NCI-H2227 (cell line): ENCODE measurements around the gene ITSN1.

Experiments used
- DNase-seq: peaks from one replicate; lab custom pipeline; 2025; ENCODE audit not compliant: unreplicated experiment; lab: John Stamatoyannopoulos, UW

The ITSN1 gene

GRCh38 chr21:33808715-33809367 lies 166.5 kb downstream of the ITSN1 start:
- no peak for DNase-seq

GRCh38 chr21:33810766-33811165 lies 168.5 kb downstream of the ITSN1 start:
- no peak for DNase-seq

DNA sequence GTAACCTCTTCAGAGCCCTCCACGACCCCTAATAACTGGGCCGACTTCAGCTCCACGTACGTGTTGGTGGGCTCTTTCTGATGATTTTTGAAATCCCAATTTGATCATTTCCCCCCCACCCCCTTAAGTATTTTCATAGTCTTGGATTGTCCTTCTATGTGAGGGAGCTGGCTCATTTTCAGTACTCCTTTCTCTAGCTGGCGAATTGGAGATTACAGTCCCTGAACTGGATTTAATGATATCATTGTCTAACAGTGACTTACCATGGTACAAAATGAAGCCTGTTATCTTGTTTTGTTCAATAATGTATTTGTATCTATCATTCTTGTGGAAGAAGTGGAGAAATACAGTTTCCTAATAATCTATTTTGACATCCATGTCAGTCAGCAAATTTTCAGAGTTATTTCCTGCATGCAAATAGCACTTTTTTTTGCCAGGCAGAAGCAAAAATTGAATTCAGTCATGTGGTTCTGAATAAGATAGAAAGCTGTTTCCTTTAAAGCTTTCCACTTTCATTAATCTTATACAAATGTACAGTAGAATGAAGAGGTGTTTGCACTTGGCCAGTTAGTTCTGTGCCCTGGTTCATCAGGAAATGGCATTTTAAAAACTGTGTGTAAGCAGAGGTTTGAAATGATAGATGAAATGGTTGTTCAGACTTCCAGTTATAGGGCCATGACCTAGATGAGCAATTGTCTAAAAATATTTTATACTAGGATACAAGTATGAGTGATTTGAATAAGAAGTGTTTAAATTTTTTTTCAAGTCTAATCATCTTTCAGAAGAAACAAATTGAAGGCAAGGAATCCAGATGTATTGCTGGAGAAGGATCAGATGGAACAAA lies 169.1 kb downstream of the ITSN1 start:
- DNase-seq, result no peak

DNA sequence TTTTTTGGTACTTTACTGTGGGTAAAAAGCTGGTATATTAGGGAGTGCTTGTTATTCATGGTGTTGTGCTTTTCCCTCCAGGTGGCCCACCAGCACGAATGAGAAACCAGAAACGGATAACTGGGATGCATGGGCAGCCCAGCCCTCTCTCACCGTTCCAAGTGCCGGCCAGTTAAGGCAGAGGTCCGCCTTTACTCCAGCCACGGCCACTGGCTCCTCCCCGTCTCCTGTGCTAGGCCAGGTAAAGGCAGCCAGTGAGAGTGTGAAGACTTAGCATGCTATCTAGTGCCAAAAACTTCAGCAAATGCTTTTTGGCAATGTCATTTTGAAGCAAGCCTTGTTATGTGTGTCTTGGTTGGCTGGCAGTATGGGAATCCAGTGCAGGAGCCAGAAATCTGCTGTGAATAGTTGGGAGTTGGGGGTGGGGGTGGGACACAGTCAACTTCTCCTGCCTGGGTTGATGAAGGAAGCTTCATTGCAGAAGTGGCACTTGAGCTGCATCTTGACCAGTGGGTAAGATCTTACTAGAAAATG lies 171.6 kb downstream of the ITSN1 start:
- no peak for DNase-seq

DNA sequence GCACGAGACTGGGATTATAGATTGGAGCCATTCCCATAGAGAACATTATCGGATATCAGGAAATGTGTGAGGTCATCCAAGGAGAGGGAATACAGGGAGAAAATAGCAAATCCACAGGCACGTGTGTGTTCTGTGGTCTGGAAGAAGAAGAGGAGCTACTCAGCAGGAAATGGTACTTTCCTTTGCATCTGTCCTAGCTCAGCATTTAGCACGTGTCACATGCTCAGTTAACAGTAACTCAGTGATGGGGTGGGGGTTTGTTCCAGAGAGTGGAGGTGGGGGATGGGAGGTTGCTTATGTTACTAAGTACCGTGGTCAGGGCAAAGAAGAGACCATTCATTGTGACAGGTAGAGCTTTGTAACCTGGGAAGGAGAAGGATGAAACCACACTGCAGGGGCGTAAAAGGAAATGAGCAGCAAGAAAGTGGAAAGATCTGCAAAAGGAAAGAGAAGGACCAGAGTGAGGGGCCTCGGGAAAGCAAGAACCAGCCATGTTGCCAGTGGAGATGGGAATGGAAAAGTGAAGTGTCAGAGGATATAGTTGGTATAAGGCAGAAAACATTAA lies 172.9 kb downstream of the ITSN1 start:
- DNase-seq, result no peak

DNA sequence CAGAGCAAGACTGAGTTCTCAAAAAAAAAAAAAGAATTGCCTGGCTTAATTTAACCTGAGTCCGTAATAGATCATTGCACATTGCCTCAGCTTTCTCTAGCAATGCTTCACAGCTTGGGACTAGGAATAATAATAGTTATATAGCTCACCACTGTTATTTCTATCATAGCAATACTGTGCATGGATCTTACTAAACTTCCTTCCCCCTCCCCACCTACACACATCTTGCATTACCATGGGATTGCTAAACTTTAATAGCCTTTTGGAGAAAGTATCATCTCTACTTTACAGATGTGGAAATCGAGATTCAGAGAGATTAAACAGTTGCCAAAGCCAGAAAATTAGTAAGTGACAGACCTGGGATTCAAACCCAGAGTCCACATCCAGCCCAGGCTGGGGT lies 173.9 kb downstream of the ITSN1 start:
- no peak for DNase-seq

- DNase-seq, result no peak
Measured at GRCh38 chr21:33817138-33817537, 174.8 kb downstream of the ITSN1 start.

- no peak for DNase-seq
Measured at GRCh38 chr21:33817663-33818451, 175.6 kb downstream of the ITSN1 start.

DNA sequence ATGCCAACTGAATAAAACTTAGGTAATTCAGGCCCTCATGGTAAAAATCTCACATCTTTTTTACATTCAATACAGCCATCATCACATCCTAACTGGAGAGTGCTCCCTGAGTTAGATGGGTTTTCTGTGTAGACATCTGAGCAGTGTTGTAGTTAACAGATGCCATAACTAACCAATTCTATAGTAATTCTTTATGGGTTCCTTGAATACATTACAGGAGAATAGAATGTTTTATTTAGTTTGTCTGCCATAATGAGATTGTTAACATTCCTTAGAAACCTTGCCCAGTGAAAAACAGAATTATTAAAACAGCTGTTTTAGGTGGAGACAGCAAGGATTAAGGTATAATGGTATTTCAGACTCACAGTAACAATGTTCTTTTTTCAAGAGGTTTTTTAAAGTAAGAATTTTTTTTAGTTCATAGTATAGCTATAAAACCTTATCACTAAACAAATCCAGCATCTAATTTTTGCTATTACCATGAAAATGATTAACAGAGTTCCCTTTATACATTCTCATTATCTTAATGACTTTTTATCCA lies 178.0 kb downstream of the ITSN1 start:
- no peak for DNase-seq

GRCh38 chr21:33820798-33821197 lies 178.5 kb downstream of the ITSN1 start:
- DNase-seq, result no peak

DNA sequence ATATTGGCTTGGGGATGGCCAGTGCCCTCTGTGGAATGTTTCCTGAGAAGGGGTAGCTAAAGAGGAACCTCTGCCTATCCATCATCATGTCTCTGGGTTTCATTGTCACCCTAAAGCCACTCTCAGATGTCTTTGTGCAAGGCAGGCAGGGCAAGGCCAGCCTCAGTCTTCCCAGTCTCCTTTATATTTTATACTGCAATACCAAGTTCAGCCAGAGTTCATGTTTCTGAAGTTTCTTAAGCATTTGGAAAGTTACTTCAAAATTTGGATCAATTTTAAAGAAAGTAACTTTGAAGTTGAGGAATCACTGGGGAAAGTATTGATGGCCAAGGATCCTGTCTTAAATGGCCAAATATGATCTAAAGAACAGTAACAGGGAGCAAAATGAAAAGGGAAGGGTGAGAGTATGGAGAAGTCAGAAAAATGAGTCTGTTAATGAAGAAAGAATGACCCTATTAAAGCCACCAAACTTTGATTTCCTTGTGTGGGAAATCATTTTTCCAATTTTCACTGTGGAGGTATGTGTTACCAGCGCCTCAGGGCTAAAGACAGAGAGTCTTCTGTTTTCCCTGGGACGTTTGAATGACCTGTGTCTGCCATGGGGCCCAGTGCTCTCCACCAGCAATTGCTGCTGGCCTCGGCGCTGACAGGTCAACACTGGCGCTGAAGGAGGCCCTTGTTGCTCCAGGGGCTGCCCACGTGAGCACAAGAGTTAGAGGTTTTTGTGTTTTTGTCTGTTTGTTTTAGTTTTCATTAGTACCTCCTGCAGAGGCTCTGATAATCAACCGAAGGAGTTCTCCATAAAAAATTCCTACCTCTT lies 179.4 kb downstream of the ITSN1 start:
- DNase-seq, result no peak

DNA sequence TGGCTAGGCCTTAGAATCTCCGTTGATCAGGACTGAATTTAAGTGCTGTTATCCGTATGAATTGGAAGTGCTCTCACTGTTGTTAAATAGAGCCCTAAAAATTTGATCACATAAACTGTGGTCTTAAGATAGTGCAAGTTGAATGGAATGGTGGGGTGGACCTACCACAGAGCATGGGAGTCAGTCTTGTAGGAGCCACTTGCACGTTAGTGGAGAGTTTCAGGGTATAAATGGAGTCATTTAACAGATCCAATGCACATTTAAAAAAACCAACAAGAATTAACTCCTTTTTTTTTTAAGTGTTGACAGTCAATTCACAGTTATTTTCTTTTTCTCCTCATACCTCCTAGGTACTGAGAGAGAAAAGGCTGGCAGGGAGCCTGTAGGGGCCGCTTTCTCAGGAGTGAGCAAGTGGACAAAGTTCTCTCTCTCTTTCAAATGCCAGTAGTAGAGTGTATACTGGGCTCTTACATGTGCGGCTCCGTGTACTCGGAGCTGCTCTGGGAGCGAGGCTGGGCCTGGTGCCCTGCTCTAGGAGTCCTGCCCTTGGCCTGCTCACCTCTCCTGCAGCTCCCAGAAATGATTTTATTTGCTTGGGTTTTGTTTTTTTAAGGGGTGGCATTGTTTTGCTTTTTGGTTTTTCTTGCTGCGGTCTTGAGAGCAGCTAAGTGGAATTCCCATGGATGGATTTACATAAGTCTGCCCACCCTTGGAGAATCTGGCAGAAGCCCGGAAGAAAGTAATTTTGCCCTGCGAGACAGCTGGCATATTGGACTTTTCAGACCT lies 182.0 kb downstream of the ITSN1 start:
- DNase-seq, result no peak

- no peak for DNase-seq
Measured at GRCh38 chr21:33825419-33825818, 183.1 kb downstream of the ITSN1 start.

- DNase-seq, result no peak
Measured at GRCh38 chr21:33825915-33826314, 183.6 kb downstream of the ITSN1 start.

DNA sequence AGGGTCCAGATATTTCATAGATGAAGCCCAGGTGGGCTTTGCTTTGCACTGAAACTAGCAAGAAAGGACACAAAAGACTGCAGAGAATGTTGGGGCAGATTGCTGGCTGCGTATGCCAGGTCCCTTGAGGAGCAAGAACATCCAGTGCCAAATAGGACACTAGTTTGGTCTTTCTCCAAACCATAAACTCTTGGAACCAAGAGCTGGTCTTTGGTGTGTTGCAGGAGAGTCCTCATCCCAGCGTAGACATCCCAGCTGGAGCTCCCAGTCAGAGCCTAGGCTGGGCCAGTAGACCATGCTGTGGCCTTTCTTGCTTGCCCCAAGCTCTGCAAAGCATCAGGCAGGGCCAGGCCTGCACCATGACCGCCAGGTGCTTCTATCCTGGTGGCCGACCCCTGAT lies 185.8 kb downstream of the ITSN1 start:
- no peak for DNase-seq

DNA sequence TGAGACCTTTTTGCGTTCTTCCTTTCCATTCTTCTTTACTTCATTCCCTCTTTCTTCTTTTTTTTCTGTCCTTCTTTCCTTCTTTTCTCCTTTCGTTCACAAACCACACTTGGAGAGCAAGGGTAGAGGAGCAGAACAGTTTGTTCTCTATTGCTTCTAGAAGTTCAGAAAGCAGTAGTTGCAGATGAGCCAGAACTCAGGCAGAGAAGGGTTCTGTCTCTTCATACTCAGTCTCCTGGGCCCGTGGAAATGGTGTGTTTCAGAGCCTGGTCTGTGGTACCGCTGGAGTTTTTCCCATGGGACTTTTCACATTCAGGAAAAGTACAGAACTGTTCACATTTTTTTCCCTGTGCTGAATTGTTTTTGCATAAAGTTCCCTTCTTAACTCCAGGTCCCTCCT lies 186.3 kb downstream of the ITSN1 start:
- no peak for DNase-seq

- DNase-seq, result no peak
Measured at GRCh38 chr21:33829844-33830243, 187.5 kb downstream of the ITSN1 start.

GRCh38 chr21:33831962-33832659 lies 189.8 kb downstream of the ITSN1 start:
- DNase-seq, result no peak
